Left forelimb (tissue), 1 donor: Measurements from ENCODE around the gene CTXN2.

Experiments
- DNase-seq: peaks from one replicate; pipeline ENCODE4 v3.0.0-alpha.2; 2018; ENCODE audit warnings: low spot score

CTXN2 gene

GRCh38 chr15:48222627-48223026 is 31.2 kb downstream of the CTXN2 start:
- no peak for DNase-seq

GRCh38 chr15:48225771-48226170 is 34.3 kb downstream of the CTXN2 start:
- no peak for DNase-seq

GRCh38 chr15:48230498-48230897 is 39.0 kb downstream of the CTXN2 start:
- DNase-seq, result no peak

DNA sequence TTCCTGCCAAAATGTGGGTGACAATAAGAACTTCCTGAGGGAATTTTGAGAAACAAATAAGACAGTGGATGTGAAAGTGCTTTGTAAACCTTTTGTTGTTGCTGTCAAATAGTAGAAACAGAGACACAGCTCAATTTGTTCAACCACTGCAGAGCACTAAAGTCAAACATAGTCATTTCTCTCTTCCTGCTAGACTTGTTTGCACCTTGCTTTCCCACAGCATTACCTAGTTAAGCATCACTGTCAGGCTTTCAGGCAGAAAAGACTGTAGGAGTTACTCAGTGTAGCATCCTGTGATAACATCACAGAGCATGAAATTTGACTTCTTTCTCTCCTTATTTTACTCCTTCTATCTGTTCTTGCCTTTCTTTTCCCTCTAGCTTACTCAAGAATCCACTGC is 41.8 kb downstream of the CTXN2 start:
- DNase-seq, result no peak

GRCh38 chr15:48239334-48239733 is 47.9 kb downstream of the CTXN2 start:
- no peak for DNase-seq

GRCh38 chr15:48242015-48242414 is 50.5 kb downstream of the CTXN2 start:
- DNase-seq, result no peak

DNA sequence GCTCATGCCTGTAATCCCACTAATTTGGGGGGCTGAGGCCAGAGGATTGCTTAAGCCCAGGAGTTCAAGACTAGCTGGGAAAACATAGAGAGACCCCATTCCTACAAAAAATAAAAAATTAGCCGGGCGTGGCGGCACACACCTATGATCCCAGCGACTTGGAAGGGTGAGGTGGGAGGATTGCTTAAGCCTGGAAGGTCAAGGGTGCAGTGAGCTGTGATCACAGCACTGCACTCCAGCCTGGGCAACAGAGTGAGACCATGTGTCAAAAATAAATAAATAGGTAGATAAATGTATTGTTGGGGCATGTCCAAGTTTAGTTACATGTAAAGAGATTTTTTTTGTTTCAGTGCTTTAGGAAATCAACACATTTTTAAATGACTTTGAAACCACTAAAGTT is 51.1 kb downstream of the CTXN2 start:
- DNase-seq, result no peak

GRCh38 chr15:48244921-48245320 is 53.5 kb downstream of the CTXN2 start:
- DNase-seq, result no peak

GRCh38 chr15:48248414-48248813 is 56.9 kb downstream of the CTXN2 start:
- no peak for DNase-seq

DNA sequence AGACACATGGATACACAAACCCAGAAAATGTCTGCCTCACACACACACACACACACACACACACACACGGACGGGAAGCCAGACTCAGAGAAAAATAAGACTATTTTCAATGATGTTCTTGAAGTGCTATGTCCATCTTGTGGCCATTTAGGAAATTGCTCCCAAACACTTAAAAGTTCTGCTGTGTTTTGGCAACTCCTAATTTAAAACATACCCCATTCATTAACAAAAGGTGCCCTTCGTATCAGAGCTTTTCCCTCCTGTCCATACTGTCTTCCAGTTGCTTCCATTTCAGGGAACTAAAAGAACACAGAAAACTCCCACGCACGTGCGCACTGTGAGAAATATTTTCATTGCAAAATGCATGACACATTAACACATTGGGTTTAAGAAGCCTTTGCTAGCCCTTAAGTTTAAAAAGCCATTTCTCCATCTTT is 59.2 kb downstream of the CTXN2 start:
- peak; percentile 71 for DNase-seq

- DNase-seq, result no peak
These were observed 61.7 kb downstream of the CTXN2 start for GRCh38 chr15:48253172-48253571.
